ENCODE results near the gene IL4I1.

IL4I1 gene

DNA sequence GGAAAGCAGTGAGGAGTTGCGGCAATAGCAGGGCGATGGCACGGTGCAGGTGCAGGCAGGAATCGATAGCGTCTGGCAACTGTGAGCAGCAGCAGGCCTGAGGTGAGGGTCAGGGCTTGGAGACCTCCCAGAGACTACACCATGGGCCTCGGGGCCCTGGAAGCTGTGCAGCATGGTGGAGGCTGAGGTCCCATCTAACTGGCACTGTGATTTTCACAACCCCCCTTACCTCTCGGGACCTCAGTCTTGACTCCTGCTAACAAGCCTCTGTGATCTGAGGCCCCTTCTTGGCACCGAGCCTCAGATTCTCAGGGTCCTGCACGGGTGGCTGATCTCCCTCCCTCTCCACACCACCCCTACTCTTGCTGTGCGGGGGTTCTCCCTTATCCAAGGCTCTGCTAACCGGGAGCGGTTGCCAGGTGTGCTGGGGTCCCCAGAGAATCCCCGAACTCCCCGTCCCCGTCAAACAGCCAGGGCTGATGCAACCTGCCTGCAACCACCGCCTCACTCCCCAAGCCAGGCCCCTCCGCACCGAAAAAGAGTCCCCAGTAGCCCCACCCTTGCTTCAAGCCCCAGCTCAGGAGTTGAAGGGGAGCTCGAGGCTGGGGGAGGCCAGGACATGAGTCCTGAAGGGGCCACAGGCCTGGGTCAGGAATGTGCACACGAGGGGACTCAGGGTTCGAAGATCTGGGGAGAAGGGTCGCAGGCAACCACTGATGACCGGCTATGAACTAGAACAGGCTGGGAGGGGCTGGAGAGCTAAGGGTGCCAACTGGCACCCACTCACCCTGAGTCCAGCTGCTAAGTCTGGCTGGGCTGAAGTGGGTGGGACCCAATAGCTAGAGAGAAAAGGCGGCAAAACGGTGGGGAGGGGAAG, 27.6 kb upstream of the IL4I1 start:
- no peak for DNase-seq (ENCODE audit: low spot score)

DNA sequence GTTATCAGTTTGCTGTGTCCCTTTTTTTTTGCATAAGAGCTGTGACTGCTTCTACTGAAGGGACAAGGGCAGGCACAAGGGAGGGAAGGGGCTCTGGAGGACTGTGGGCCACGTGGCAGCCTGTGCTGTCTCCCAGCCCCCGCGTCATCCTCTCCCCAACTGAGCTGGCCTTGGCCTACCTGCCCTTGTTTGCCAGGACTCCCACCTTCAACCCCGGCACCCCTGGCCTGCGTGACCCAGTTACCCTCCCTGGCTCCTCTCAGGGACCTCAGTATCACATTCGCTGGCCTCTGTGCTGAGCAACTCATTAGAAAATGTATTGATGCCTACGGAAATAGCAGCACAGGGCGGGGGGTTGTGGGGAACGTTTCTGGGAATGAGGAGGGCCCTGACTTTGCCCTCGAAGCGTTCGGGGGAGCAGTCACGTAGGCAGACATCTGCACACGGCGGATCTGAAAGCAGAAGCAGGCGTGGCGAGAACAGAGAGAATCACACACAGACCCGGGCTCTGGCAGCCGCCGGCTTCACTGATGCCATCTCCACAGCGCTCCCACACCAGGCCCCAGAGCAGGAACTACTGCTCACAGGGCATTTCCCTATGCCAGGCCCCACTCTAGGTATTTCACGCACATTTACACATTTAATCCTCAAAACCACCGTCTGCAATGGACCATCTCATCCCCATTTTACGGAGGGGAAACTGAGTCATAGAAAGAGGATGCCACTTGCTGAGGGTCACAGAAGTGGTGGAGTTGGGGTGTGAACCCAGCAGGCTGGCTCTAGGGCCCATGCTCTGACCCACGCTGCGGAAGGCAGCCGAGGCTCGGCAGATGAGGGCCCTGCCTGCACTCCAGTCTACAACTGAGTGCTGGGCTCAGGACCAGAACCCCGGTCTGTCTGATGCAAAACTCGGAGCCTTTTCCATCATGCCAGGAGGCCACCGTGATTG, 26.6 kb upstream of the IL4I1 start:
- no peak for DNase-seq (ENCODE audit: low spot score)

DNA sequence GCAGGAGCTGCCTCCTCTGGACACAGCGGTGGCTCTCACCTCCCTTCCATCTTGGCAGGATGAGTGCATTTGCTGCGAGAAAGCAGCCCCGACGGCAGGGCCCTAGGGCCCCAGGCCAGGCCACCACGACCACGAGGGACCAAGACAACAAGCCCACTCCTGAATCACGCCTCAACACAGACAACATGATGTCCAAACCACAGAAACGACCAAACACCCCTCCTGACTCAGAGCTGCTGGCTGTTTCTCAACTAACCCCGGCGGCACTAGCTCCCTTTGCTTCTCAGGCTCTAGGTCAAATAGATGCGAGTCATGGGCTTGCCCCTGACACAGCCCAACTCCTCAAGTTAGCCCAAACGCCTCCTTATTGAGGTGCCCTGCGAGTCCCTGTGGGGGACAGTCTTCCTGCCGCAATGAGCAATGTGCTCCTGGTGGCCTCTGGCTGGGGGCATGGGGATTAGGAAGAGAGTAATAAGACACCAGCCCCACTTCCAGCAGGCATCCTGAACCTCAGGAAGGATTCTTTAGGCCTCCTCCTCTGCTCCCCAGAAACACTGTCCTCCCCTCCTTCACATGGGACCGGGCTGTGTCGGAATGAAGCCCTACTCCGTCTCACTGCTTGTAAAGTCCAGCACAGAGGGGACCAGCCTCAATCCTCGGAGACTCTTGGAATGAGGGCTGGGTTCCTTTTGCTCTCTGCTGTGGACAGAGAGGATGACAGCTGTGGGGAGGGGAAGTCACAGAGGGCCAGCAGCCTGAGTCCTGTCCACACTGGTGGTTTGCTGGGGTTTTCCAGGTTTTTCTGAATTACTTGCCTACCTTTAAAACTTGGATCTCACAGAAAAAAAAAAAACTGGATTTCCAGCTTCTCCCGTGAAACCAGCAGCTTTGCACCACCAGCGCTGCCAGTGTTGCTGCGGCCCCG, 25.4 kb upstream of the IL4I1 start:
- DNase-seq (ENCODE audit: low spot score) = peak; percentile 65

DNA sequence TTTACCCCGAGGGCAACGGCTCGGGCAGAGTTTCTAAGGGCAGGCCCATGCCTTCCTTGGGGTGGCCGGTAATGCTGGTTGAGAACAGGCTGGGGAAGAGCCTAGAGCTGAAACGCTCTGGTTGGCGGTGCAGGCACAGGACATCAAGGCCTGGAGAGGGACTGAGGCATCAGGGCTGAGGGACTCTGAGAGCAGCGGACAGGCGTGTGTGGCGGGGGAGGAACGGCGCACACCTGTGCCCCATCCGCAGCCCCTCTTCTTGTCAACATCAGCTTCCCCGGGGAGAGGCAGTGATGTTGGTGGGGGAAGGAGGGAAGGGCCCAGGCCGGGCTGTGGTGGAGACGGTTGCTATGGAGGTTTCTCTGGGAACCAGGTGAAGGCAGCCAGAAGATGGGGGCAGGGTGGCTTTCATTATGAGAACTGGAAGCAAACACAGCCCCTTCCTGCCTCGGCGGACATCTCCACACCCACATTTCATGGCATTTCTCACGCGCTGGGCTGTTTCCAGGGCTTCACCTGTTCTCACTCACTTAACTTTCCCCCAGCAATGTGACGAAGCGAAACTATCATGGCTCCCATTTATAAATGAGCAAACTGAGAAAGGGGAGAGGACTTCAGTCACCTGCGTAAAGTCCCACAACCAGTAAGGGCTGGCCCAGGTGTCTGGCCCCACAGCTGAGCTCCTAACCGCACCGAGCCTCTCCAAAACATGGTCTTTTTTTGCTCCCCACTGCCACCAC, 24.1 kb upstream of the IL4I1 start:
- no peak for DNase-seq (ENCODE audit: low spot score)

DNA sequence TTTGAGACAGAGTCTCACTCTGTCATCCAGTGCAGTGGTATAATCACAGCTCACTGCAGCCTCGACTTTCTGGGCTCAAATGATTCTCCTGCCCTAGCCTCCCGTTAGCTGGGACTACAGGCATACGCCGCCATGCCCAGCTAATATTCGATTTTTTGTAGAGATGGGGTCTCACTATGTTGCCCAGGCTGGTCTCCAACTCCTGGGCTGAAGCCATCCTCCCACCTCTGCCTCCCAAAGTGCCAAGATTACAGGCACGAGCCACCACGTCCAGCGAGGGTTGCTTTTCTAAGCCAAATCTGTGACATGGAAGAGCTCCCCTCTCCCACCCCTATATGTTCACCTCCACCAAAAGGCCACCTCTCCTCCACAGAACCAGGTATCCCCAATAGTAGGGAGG, 21.4 kb upstream of the IL4I1 start:
- no peak for DNase-seq (ENCODE audit: low spot score)

DNA sequence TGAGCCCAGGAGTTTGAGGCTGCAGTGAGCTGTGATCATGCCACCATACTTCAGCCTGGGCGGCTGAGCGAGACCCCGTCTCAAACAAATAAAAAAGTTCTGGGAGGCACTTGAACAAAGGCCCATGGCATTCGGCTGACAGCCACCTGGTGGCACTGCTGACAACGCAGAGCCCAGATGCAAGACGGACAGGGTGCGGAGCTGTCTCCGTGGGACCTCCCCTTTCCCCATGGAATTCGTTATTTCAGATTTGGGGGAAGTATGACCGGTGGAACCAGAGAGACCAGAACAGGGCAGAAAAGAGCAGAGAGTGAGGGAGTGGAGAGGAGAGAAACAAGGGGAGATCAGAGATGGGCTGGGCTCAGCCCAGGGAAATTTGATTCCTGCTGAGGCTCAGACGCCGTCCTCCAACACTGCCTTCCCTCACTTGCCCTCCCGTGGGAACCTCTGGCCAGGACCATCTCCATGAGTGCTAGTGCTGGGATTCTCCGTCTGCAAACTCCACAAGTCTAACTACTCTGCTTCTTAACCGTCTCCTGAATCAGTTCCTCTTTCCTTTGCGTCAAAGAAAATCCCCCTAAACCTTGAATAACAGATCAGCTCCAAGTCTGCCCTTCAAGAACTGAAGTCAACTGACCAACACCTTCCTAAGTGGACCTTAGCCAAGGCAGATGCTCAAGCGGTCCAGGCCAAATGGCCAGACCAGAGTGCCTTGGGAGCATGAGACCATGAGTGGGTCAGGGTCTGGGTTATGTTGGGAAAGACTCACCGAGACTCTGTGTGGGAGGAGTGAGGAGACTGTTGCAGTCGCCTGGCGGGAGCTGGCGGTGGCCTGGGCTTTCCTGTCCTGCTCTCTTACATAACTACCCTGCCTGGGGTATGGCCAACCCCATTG, 20.4 kb upstream of the IL4I1 start:
- DNase-seq (ENCODE audit: low spot score) = no peak

DNA sequence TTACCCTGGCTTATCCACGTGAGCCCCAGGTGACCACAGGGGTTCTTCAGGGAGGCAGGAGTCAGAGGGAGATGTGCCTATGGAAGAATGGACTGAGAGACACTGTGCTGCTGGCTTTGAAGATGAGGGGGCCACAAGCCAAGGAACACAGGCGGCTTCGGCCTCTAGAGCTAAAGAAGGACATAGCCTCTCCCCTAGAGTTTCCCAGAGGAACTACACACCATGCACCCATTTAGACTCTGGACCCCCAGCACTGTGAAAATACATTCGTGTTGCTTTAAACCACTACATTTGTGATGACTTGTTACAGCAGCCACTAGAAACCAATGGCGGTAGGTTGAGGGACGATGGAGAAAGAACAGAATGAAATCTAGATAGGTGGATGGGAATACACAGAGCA, 18.6 kb upstream of the IL4I1 start:
- DNase-seq (ENCODE audit: low spot score) = no peak

DNA sequence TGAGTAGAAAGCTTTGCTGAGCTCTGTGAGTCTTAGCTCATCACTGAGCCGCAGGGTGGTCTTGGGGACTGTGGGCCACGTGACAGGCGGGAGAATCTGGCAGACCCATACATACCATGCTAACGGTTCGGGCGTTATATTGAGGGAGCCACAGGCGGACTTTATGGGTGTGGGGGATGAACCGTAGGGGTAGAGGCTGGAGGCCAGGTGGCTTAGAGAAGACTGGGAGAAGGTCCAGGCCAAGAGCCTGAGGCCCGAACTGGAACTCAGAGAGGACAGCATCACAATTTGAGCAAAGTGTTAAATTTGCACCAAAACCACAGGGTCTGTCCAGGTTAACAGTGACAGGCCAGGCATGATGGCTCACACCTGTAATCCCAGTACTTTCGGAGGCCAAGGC, 17.0 kb upstream of the IL4I1 start:
- no peak for DNase-seq (ENCODE audit: low spot score)

DNA sequence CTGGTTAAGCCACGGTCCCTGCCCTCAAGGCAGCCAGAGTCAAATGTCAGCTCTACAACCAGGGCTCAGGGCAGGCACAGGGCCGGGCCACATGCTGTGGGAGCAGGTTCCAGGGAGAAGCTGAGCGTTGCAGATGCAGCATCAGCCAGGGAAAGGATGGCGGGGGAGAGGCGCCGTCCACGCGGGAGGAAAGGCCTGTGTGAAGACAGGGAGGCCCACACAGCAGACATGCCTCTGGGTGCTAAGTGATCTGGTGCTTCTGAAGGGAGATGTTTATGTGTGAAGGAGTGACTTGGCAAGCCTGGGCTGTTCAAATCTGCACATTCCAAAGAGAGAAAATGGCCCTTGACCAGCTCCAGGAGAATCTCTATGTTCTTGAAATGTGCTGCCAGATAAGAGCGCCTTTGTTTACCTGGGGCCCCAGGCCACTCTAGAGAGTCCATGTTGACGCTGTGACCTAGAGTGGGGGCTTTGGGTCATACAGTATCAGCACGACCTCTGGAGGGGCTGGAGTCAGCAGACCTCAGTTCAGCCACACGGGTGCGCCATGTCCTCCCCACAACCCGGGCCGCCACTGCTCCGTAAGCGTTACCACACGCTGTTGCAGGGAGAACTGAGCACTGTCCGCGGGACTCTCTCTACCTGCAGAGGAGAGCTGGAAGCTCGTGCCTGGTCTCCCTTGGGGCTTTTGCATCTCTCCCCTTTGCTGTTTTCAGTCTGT, 16.4 kb upstream of the IL4I1 start:
- no peak for DNase-seq (ENCODE audit: low spot score)

DNA sequence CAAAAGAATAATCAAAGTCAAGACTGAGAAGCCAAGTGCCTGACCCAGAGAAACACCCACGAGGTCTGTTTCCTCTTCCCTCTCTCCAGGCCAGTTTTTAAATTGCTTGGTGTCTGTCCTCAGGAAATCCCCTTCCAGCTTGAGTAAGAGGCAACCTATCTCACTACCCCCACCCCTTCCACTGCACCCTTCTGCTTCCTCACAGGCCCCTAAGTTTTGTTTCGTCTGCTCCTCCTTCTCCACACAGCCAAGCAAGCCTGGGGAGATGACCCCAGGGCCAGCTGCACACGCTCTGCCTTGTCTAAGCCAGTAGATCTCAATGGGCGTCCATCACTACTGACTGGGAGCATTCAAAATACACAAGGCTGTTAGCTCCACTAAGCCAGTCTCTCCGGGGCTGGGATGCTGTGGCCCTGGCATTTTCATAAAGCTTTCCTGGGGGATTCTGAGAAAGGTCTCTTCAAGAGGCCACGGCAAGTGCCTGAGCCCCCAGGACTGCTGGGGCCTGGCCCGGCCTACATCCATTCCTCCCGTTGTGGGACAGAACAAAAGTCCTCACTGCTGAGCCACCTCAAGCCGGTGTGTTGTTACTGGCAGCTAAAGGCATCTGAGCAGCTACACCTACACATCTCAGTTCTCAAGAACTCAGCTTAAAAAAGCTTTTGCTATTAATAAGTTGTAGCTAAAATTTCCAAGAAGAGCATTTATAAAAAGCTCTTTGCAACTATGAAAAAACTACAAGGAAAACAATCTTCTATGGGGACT, 14.9 kb upstream of the IL4I1 start:
- DNase-seq (ENCODE audit: low spot score) = no peak

DNA sequence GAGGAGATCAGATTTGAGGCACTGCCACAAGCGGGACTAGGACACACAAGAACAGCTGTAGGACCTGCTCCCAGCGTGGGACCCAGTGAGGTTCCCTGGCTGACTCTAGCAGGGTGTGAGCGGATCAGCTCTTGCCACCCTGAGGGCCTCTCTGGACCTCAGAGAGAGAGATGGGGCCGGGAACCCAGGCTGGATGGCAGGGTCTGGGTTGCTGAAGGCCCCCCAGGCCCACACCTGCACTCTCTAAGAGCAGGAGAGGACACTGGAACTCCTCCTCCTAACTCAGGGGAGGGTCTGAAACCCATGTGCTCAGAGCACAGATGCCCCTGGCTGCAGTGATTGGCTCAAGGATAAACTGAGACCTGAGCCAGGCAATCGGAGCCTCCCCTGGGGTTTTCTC, 13.5 kb upstream of the IL4I1 start:
- no peak for DNase-seq (ENCODE audit: low spot score)

DNA sequence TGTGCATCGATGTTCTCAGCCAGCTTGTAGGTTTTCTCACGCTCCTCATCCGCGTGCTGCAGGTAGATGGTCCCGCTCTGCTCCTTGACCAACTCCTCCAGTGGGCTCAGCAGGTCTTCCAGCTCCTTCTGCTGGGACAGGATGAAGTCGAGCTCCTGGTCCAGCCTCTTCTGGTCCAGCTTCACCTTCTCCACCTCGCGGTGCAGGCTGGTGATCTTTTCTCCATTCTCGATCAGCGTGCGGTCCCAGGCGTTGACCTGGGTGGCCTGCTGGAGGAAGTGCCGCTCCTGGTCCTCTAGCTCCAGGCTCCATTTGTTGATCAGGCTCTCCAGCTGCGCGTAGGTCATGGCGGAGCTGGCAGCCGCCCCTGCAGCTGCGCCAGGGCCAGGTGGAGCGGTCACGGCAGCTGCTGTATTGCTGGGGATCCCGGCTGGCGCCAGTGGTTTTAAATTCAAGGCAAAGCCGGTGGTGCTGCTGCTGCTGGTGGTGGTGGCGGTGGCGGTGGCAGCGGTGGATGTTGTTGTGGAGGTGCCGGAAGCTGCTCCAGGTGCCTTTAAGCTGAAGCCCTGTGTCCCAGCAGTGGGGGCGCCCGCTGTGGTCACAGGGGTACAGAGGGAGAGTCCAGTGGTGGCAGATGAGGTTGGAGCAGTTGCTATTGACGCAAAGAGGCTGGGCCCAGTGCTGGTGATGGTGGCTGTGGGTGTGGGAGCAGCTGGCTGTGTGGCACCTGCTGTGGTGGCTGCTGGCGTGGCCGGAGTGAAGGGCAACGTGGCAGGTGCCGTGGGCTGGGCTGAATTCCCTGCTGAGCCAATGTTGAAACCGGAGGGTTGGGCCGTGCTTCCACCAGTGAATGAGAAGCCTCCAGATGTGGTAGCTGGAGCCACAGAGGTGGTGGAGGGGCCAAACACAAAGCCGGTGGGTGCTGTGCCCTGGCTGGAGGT, 12.1 kb upstream of the IL4I1 start:
- no peak for DNase-seq (ENCODE audit: low spot score)

DNA sequence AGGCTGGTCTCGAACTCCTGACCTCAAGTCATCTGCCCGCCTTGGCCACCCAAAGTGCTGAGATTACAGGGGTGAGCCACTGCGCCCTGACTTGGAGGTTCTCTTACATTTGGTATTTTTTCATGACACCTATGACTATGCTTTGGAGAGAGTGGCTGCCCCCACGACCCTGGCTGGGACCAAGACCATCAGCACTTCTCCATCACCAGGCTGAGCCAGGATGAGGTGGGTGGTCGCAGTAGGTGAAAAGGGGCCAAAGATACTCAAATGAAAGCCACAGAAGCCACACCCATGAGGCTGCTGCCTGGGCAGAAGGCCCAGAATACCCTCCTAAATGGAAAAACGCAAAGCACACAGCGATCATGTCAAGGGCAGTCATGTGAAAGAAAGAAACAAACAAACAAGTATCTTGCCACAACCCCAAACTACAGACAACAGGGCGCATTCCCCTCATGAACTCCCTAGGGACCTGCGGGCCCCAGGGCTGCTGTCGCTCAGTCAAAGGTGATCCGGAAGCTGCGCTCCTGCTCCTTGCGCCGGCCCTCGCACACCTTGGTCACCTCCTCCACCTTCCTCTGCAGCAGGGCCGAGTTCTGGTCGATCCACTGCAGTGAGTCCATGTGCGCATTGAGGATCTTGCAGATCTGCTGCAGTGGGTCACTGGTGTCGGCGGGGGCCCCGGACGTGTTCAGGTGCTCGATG, 11.2 kb upstream of the IL4I1 start:
- DNase-seq (ENCODE audit: low spot score) = no peak

DNA sequence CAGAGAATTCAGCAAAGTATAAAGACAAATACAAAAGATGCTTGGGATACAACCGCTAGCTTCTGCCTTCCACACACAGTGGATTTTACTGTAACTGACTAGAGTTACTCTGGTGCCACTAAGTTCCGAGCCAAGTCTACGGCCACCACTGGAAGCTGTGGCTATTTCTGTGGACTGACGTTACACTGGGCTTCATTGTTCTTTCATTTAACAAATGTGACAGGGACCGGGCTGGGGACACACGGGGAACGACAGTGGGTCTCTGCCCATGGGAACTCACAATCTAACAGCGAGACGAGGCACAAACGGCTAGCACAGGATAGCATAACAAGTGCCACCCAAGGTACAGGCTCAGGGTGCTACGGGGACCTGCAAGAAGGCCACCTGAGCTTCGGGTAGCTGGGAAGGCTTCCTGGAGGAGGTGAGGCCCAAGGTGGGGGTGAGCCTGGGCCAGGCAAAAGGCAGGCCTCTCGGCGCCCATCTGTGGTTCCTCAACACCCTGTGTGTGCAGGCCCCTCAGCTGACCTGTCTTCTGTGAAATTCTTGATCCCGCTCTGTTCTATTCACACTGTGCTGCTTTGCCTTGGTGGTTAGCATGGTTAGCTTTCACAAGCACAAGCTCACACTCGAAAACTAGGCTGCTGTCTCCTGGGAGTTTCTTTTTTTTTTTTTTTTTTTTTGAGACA, 10.3 kb upstream of the IL4I1 start:
- no peak for DNase-seq (ENCODE audit: low spot score)

DNA sequence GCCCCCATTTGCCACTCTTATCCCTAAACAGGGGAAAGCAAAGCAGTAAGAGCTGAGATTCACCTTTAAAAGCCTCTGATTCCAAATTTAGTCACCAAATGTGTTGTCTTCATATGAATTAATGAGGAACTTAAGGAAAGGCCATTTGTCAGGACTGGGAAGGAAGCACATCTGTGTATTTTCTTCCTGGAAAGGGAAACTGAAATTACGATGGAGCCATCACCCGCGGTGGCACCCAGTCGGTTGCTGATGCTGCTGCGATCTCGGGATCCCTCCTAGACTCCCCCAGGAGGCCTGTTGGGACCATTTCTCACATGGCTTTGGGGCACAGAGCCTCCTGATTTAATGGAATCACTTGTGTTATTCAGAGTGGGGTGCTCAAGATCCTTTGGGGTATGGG, 7.4 kb upstream of the IL4I1 start:
- DNase-seq (ENCODE audit: low spot score) = no peak

DNA sequence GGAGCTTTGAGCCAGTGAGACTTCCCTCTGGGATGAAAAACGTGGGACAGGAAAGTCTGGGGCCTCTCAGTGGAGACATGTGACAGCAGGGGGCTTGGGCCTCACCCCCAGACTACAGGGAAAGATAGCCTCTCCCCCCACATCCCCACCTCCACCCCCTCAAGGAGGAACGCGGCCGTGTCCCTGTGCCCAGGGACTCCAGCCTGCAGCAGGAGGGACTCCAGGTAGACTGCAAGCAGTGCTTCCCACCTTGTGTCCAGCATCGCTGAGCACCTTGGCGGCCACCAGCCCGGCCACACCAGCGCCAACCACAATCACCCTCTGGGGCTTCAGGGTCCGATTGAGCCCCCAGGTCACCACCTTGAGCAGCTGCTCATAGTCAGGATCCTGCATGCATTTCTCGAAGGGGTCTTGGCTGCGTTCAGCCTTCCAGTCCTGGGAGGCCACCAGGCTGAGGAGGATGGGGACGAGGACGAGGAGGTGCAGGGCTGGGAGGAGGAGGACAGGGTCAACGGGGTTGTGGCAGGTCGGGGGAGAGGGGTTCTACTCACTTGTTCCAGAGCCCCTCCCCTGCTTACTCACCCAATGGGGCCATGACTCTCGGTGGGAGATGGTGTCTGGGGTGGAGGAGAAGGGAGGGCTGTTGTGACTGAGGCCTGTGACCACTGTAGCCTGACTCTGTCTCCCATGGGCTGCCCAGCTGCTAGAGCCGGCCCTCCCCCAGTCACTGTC, 955 bp downstream of the IL4I1 start:
- DNase-seq (ENCODE audit: low spot score) = no peak

Data from hepatic stellate cell (primary cell).